ENCODE results near the gene NRF1. TPM values are rescaled to one million over a fixed set of nuclear protein-coding genes. Genes with fewer than 3 reads are reported as not detected.
A peak's percentile ranks its signal among the peaks of the same experiment; 100 is the strongest.

Gene NRF1
- total RNA-seq, 1 donor from 2014 or later, result 29.7 TPM

DNA sequence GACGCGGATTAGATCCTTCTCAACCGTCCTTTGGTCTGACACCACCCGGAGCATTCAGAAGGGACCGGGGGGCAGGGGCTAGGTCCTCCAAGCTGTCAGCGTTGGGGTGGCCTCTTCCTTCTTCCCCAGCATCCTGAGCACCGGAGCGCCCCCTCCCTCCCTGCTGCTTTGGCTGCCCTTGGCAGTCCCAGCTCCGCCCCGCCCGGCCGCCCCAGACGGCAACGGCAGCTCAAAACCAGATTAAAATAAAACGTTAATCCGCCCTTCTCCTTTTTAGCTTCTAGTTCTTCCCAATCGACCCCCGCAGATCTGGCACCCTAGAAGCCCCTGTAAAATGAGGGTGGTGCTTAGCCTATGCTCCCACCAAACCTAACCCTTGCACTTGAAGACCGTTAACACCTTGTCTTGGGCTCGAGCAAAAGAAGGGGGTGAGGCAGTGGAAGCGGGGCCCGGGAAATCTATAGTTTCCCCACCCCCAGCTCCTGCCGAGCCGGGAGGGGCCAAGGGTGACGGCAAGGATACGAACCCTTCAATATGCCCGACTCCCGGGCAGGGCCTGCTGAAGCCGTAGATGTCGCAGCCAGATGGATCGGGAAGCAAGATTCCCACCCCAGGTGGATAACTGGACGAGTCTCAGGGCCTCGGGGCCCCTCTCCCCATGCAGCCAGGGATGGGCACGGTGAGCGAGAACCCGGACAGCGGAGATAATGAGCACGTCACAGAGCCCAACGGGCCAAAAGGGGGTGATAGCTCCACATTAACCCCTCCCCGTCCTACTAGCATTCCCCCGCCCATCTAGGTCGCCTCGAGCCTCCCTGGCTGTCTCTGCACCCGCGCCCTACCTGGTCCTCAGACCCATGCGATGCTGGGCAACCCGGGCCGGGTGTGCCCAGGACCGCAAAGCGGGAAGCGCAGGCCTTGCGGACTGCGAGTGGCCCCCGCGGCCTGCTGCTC, 169.7 kb downstream of the NRF1 start:
- TF ChIP-seq, protein P1, sequence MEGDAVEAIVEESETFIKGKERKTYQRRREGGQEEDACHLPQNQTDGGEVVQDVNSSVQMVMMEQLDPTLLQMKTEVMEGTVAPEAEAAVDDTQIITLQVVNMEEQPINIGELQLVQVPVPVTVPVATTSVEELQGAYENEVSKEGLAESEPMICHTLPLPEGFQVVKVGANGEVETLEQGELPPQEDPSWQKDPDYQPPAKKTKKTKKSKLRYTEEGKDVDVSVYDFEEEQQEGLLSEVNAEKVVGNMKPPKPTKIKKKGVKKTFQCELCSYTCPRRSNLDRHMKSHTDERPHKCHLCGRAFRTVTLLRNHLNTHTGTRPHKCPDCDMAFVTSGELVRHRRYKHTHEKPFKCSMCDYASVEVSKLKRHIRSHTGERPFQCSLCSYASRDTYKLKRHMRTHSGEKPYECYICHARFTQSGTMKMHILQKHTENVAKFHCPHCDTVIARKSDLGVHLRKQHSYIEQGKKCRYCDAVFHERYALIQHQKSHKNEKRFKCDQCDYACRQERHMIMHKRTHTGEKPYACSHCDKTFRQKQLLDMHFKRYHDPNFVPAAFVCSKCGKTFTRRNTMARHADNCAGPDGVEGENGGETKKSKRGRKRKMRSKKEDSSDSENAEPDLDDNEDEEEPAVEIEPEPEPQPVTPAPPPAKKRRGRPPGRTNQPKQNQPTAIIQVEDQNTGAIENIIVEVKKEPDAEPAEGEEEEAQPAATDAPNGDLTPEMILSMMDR (IDR thresholded peaks at IDR 0.05; ENCODE audit: unreplicated experiment), result no peak
- no peaks in the 10 kb centered on the region for H3K9me3 Mint-ChIP-seq (ENCODE audit: low read depth)
- peaks cover 2% of the 10 kb centered on the region for H3K36me3 Mint-ChIP-seq (ENCODE audit: insufficient read depth)
- H3K4me1 Mint-ChIP-seq (ENCODE audit: low read depth), result peaks cover 11% of the 10 kb centered on the region
- H3K4me3 Mint-ChIP-seq (ENCODE audit: low read depth), result peak overlapping the region; percentile 75
- H3K27ac Mint-ChIP-seq, result peak overlapping the region; percentile 92
- H3K27me3 Mint-ChIP-seq, result peaks cover 63% of the 10 kb centered on the region
- no peak for DNase-seq (ENCODE audit: low spot score, unreplicated experiment)

DNA sequence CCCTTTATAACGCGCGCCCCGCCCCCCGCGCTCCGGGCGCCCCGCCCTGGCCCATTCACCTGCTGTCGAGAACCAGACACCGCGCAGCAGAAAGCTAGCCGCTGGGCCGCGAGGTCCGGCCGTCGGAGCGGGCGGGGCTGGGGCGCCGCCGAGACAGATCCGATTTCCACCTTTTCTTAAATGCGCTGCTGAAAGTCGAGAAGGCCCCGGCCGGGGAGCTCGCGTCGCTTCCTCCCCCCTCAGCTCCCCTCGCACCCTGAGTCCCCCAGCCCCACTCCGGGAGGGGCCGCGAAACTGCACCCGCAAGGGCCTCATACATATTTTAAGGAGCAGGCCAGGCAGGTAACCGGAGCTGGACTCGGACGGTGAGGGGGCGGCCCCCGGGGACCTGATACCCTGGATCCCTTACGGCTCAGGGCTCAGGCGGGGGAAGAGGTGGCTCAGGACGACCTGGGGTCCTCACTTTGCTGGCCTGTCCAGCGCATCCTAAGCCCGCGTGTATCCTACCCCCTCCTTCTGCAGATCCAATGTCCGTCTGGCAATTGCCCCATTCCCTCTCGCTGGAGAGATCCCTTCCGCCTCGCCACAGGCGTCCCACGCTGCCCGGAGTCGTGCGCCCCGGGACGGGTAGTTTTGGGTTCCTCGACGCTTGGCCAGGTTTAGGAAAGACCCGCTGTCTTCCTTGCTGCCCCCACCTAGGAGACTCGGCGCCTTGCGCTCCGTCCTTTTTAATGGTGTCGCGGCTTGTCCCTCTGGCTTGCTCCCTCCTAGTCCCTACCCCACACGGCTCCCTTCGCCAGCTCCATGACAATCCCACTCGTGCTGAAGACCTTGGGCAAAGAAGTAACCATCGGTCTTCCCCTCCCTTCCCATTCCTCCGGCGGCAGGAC, 170.7 kb downstream of the NRF1 start:
- Mint-ChIP-seq H3K4me3 (ENCODE audit: low read depth) (peak overlapping the region; percentile 59), H3K27me3 (peaks cover 70% of the 10 kb centered on the region), H3K4me1 (ENCODE audit: low read depth) (peaks cover 11% of the 10 kb centered on the region), H3K27ac (peak overlapping the region; percentile 73), H3K36me3 (ENCODE audit: insufficient read depth) (peaks cover 2% of the 10 kb centered on the region), H3K9me3 (ENCODE audit: low read depth) (no peaks in the 10 kb centered on the region)
- DNase-seq (ENCODE audit: low spot score, unreplicated experiment), result no peak
- TF ChIP-seq, protein P1 (IDR thresholded peaks at IDR 0.05; ENCODE audit: unreplicated experiment), result no peak

DNA sequence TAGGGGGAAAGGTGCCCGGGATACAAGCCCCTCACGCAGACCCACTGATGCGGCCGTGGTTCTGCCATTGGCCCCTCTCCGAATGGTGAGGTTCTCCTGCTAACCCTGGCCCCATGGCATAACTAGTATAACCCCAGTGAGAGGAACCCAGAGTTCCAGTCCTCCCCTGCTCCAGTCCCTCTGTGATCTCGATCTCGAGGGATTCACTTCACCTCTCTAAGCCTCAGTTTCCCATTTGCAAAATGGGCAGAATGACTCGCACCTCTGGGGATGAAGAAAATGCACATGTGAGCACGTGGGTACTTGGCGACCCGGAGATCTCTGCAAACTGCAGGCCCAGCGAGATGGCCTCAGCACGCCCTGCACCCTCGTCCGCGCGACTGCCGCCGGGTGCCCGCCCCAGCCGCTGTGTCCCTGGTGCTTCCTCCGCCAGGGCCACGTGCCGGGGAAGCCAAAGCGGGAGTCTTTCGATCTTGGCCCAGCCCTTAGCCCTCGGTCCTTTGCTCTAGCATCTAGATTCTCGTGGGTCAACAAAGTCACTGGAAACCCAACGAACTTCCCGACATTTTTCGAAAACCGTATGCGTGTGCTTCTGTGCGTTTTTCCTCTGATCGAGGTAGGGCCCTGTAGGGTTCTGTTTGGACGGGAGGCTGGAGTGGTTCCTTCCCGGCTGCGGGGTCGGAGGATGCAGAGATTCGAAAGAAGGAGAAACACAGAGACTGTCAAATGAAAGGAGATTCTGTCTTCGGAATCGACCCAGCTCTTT, 171.5 kb downstream of the NRF1 start:
- no peak for DNase-seq (ENCODE audit: low spot score, unreplicated experiment)
- H3K9me3 Mint-ChIP-seq (ENCODE audit: low read depth), result no peaks in the 10 kb centered on the region
- no peak overlapping the region for H3K27ac Mint-ChIP-seq
- peaks cover 10% of the 10 kb centered on the region for H3K4me1 Mint-ChIP-seq (ENCODE audit: low read depth)
- TF ChIP-seq, protein P1 (IDR thresholded peaks at IDR 0.05; ENCODE audit: unreplicated experiment), result no peak
- no peak overlapping the region for H3K4me3 Mint-ChIP-seq (ENCODE audit: low read depth)
- no peaks in the 10 kb centered on the region for H3K36me3 Mint-ChIP-seq (ENCODE audit: insufficient read depth)
- peaks cover 69% of the 10 kb centered on the region for H3K27me3 Mint-ChIP-seq

DNA sequence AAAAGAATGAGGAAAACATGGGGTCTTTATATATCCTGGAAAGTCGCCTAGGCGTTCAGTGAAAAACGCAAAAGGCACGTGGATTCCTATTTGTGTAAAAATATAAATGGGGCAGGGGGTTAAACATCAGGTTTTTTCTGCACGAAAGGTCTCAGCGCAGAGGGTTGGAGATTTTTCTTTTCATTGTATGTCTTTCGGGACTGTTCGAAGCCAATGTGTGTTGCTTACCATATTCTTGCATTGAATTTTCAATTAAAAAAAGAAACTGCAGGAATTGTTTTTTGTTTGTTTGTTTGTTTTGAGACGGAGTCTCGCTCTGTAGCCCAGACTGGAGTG, 172.0 kb downstream of the NRF1 start:
- TF ChIP-seq, protein P1 (IDR thresholded peaks at IDR 0.05; ENCODE audit: unreplicated experiment), result no peak
- Mint-ChIP-seq H3K27me3 (peaks cover 67% of the 10 kb centered on the region), H3K4me1 (ENCODE audit: low read depth) (peaks cover 7% of the 10 kb centered on the region), H3K27ac (no peak overlapping the region), H3K9me3 (ENCODE audit: low read depth) (no peaks in the 10 kb centered on the region), H3K4me3 (ENCODE audit: low read depth) (no peak overlapping the region), H3K36me3 (ENCODE audit: insufficient read depth) (no peaks in the 10 kb centered on the region)
- no peak for DNase-seq (ENCODE audit: low spot score, unreplicated experiment)

DNA sequence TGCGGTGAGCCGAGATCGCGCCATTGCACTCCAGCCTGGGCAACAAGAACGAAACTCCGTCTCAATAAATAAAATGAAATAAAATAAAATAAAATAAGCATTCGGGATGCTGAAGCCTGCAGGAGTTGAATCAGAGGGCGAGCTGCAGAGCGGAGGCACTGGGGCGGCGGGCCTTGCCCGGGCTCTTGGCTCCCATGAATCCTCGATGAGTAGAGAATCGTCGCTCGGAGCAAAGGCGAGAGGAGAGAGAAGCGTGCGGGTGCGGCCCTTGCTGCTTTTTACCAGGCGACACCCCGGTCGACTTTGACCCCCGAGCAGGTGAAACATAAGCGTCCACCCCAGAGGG, 172.9 kb downstream of the NRF1 start:
- peaks cover 7% of the 10 kb centered on the region for H3K4me1 Mint-ChIP-seq (ENCODE audit: low read depth)
- no peaks in the 10 kb centered on the region for H3K36me3 Mint-ChIP-seq (ENCODE audit: insufficient read depth)
- H3K4me3 Mint-ChIP-seq (ENCODE audit: low read depth), result no peak overlapping the region
- H3K27ac Mint-ChIP-seq, result no peak overlapping the region
- peaks cover 75% of the 10 kb centered on the region for H3K27me3 Mint-ChIP-seq
- DNase-seq (ENCODE audit: low spot score, unreplicated experiment), result no peak
- no peaks in the 10 kb centered on the region for H3K9me3 Mint-ChIP-seq (ENCODE audit: low read depth)
- TF ChIP-seq, protein P1 (IDR thresholded peaks at IDR 0.05; ENCODE audit: unreplicated experiment), result no peak

Measured in progenitor cell of endocrine pancreas (in vitro differentiated cells).